ENCODE results near the gene PBX4.
A peak's percentile ranks its signal among the peaks of the same experiment; 100 is the strongest.

Gene PBX4

GRCh38 chr19:19597809-19598306, 20.6 kb downstream of the PBX4 start:
- Histone ChIP-seq H3K4me2 (ENCODE audit: low read length) (no peak overlapping the region), H3K9me3 (replicated peaks; ENCODE audit: low read length) (no peaks in the 10 kb centered on the region), H3K9ac (ENCODE audit: low read depth, low read length) (no peak overlapping the region), H3K4me3 (ENCODE audit: low read length) (no peak overlapping the region), H3K4me1 (ENCODE audit: control insufficient read depth, insufficient read depth, low read length) (peaks cover 7% of the 10 kb centered on the region), H3K27me3 (ENCODE audit: control insufficient read depth, insufficient read depth, low read length) (peaks cover 6% of the 10 kb centered on the region), H3K36me3 (ENCODE audit: insufficient read depth, low read length) (no peaks in the 10 kb centered on the region)

- Histone ChIP-seq H3K4me1 (ENCODE audit: control insufficient read depth, insufficient read depth, low read length) (peaks cover 19% of the 10 kb centered on the region), H3K36me3 (ENCODE audit: insufficient read depth, low read length) (no peaks in the 10 kb centered on the region), H3K4me2 (ENCODE audit: low read length) (no peak overlapping the region), H3K4me3 (ENCODE audit: low read length) (no peak overlapping the region), H3K9ac (ENCODE audit: low read depth, low read length) (no peak overlapping the region), H3K9me3 (replicated peaks; ENCODE audit: low read length) (no peaks in the 10 kb centered on the region), H3K27me3 (ENCODE audit: control insufficient read depth, insufficient read depth, low read length) (peaks cover 6% of the 10 kb centered on the region)
Observed at GRCh38 chr19:19595171-19595701, 23.3 kb downstream of the PBX4 start.

DNA sequence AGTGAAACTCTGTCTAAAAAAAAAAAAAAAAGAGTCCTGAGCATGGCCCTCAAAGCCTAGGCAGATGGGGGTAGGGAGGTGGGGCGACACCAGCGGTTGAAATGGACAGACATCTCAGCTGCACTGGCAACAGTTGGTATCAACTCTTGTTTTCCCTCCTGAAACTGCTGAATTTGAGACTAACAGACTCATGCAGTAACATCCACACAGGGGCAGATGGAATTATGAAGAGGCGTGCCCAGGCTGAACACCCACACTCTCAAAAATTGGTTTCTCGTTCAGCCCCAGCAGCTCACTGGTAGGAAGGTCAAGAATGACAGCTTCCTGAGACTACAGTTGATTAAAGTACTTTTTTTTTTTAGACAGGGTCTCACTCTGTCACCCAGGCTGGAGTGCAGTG, 24.1 kb downstream of the PBX4 start:
- Histone ChIP-seq H3K27me3 (ENCODE audit: control insufficient read depth, insufficient read depth, low read length) (peaks cover 6% of the 10 kb centered on the region), H3K4me1 (ENCODE audit: control insufficient read depth, insufficient read depth, low read length) (peaks cover 19% of the 10 kb centered on the region)

DNA sequence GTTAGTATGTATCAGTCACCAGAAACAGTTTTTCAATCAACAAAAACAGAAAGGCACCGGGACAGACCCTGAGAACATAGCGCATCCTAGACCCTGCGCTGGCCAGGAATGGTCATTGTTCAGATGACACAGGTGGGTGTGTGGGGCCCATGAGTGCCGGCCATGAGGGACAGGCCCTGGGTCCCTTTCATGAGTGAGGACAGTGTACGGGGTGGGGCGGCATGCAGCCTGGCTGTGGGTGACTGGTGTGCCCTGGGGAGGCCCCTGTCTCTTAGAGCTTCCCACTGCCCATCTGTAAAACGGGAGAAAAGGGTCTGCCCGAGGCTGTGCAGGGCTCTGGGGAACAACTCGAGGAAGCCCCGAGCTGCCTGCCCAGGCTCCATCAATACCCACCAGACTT, 25.8 kb downstream of the PBX4 start:
- Histone ChIP-seq H3K9ac (ENCODE audit: low read depth, low read length) (no peak overlapping the region), H3K27me3 (ENCODE audit: control insufficient read depth, insufficient read depth, low read length) (peaks cover 4% of the 10 kb centered on the region), H3K4me2 (ENCODE audit: low read length) (no peak overlapping the region), H3K4me3 (ENCODE audit: low read length) (no peak overlapping the region), H3K9me3 (replicated peaks; ENCODE audit: low read length) (no peaks in the 10 kb centered on the region), H3K4me1 (ENCODE audit: control insufficient read depth, insufficient read depth, low read length) (peaks cover 19% of the 10 kb centered on the region), H3K36me3 (ENCODE audit: insufficient read depth, low read length) (no peaks in the 10 kb centered on the region)

More for the DNA sequence above, 24.1 kb downstream of the PBX4 start:
- Histone ChIP-seq H3K36me3 (ENCODE audit: insufficient read depth, low read length) (no peaks in the 10 kb centered on the region), H3K4me3 (ENCODE audit: low read length) (no peak overlapping the region), H3K9me3 (replicated peaks; ENCODE audit: low read length) (no peaks in the 10 kb centered on the region), H3K9ac (ENCODE audit: low read depth, low read length) (no peak overlapping the region), H3K4me2 (ENCODE audit: low read length) (no peak overlapping the region)

GRCh38 chr19:19591133-19591825, 27.2 kb downstream of the PBX4 start:
- Histone ChIP-seq H3K4me2 (ENCODE audit: low read length) (peak overlapping the region; percentile 65), H3K9ac (ENCODE audit: low read depth, low read length) (peak overlapping the region; percentile 48), H3K36me3 (ENCODE audit: insufficient read depth, low read length) (no peaks in the 10 kb centered on the region), H3K27me3 (ENCODE audit: control insufficient read depth, insufficient read depth, low read length) (no peaks in the 10 kb centered on the region), H3K9me3 (replicated peaks; ENCODE audit: low read length) (no peaks in the 10 kb centered on the region), H3K4me1 (ENCODE audit: control insufficient read depth, insufficient read depth, low read length) (peaks cover 19% of the 10 kb centered on the region), H3K4me3 (ENCODE audit: low read length) (peak overlapping the region; percentile 9)

- Histone ChIP-seq H3K27me3 (ENCODE audit: control insufficient read depth, insufficient read depth, low read length) (no peaks in the 10 kb centered on the region), H3K36me3 (ENCODE audit: insufficient read depth, low read length) (no peaks in the 10 kb centered on the region), H3K4me1 (ENCODE audit: control insufficient read depth, insufficient read depth, low read length) (peaks cover 12% of the 10 kb centered on the region), H3K9ac (ENCODE audit: low read depth, low read length) (no peak overlapping the region), H3K4me3 (ENCODE audit: low read length) (no peak overlapping the region), H3K4me2 (ENCODE audit: low read length) (no peak overlapping the region), H3K9me3 (replicated peaks; ENCODE audit: low read length) (no peaks in the 10 kb centered on the region)
Observed at GRCh38 chr19:19588546-19588945, 29.9 kb downstream of the PBX4 start.

DNA sequence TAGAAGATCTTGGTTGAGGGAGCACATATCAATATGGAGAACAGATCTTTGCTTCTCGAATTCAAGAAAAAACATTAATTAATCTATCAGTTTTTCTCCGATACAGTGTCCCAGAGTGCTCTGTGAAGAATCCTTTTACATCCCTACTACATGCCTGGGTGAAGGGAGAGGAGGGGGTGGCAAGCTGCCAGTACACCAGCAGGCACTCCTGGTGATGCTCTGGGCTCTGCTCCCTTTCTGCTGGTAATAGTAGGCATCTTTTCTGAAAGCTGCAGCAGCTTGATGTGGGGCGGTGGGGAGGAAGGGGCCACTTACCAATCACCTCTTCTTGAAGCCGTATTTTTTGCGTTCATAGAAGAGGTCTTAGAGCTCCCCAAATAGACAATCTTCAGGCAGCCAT, 30.7 kb downstream of the PBX4 start:
- H3K4me2 ChIP-seq (ENCODE audit: low read length) = no peak overlapping the region
- H3K27me3 ChIP-seq (ENCODE audit: control insufficient read depth, insufficient read depth, low read length) = no peaks in the 10 kb centered on the region
- peaks cover 12% of the 10 kb centered on the region for H3K4me1 ChIP-seq (ENCODE audit: control insufficient read depth, insufficient read depth, low read length)
- H3K9ac ChIP-seq (ENCODE audit: low read depth, low read length) = no peak overlapping the region
- no peaks in the 10 kb centered on the region for H3K36me3 ChIP-seq (ENCODE audit: insufficient read depth, low read length)
- no peak overlapping the region for H3K4me3 ChIP-seq (ENCODE audit: low read length)
- no peaks in the 10 kb centered on the region for H3K9me3 ChIP-seq (replicated peaks; ENCODE audit: low read length)

- Histone ChIP-seq H3K4me3 (ENCODE audit: low read length) (no peak overlapping the region), H3K36me3 (ENCODE audit: insufficient read depth, low read length) (no peaks in the 10 kb centered on the region), H3K27me3 (ENCODE audit: control insufficient read depth, insufficient read depth, low read length) (no peaks in the 10 kb centered on the region), H3K9ac (ENCODE audit: low read depth, low read length) (no peak overlapping the region), H3K4me2 (ENCODE audit: low read length) (no peak overlapping the region), H3K4me1 (ENCODE audit: control insufficient read depth, insufficient read depth, low read length) (no peaks in the 10 kb centered on the region), H3K9me3 (replicated peaks; ENCODE audit: low read length) (no peaks in the 10 kb centered on the region)
Observed at GRCh38 chr19:19584356-19584755, 34.1 kb downstream of the PBX4 start.

DNA sequence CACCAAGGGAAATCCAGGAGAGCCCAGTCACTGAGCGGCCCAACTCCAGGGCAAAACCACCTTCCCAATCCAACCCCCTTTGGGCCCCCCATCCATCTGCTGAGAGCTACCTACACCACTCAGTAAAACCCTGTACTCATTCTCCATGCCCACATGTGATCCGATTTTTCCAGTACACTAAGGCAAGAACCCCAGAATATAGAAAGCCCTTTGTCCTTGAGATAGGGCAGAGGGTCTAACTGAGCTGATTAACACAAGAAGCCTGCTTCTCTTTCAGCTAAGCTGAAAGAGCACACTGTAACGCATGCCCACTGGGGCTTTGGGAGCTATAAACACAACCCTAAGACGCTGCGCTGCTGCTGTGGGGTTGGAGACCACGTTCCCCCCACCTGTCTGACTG, 36.0 kb downstream of the PBX4 start:
- H3K9ac ChIP-seq (ENCODE audit: low read depth, low read length) = no peak overlapping the region

GRCh38 chr19:19581391-19581790, 37.1 kb downstream of the PBX4 start:
- no peaks in the 10 kb centered on the region for H3K36me3 ChIP-seq (ENCODE audit: insufficient read depth, low read length)
- H3K9ac ChIP-seq (ENCODE audit: low read depth, low read length) = no peak overlapping the region
- no peak overlapping the region for H3K4me2 ChIP-seq (ENCODE audit: low read length)
- no peaks in the 10 kb centered on the region for H3K27me3 ChIP-seq (ENCODE audit: control insufficient read depth, insufficient read depth, low read length)
- H3K4me3 ChIP-seq (ENCODE audit: low read length) = no peak overlapping the region
- H3K4me1 ChIP-seq (ENCODE audit: control insufficient read depth, insufficient read depth, low read length) = no peaks in the 10 kb centered on the region
- H3K9me3 ChIP-seq (replicated peaks; ENCODE audit: low read length) = no peaks in the 10 kb centered on the region

More for the DNA sequence above, 36.0 kb downstream of the PBX4 start:
- Histone ChIP-seq H3K36me3 (ENCODE audit: insufficient read depth, low read length) (no peaks in the 10 kb centered on the region), H3K4me3 (ENCODE audit: low read length) (no peak overlapping the region), H3K4me1 (ENCODE audit: control insufficient read depth, insufficient read depth, low read length) (no peaks in the 10 kb centered on the region), H3K9me3 (replicated peaks; ENCODE audit: low read length) (no peaks in the 10 kb centered on the region), H3K27me3 (ENCODE audit: control insufficient read depth, insufficient read depth, low read length) (no peaks in the 10 kb centered on the region), H3K4me2 (ENCODE audit: low read length) (no peak overlapping the region)

GRCh38 chr19:19580418-19580817, 38.1 kb downstream of the PBX4 start:
- Histone ChIP-seq H3K4me2 (ENCODE audit: low read length) (no peak overlapping the region), H3K27me3 (ENCODE audit: control insufficient read depth, insufficient read depth, low read length) (no peaks in the 10 kb centered on the region), H3K9ac (ENCODE audit: low read depth, low read length) (no peak overlapping the region), H3K4me1 (ENCODE audit: control insufficient read depth, insufficient read depth, low read length) (no peaks in the 10 kb centered on the region), H3K9me3 (replicated peaks; ENCODE audit: low read length) (no peaks in the 10 kb centered on the region), H3K36me3 (ENCODE audit: insufficient read depth, low read length) (no peaks in the 10 kb centered on the region), H3K4me3 (ENCODE audit: low read length) (no peak overlapping the region)
